MM.1S (cell line): ENCODE data around the gene THRAP3.

Source experiments
- DNase-seq: peaks from one replicate; pipeline ENCODE4 v3.0.0-alpha.2; 2015
- H2AFZ ChIP-seq: fragments of 300-600 bp; sonication (generic); 2 replicates; pipeline ENCODE4 v1.6.0; 2016; ENCODE audit warnings: antibody characterized with exemption, low read length
- H3F3A ChIP-seq: fragments of 300-600 bp; sonication (generic); 2 replicates; pipeline ENCODE4 v1.6.1; 2016; ENCODE audit warnings: mild to moderate bottlenecking, antibody characterized with exemption, low read length, moderate library complexity, mixed read lengths; ENCODE audit not compliant: insufficient read depth
- H3K27ac ChIP-seq: fragments of 300-600 bp; sonication (generic); 2 replicates; pipeline ENCODE4 v1.5.1; 2016; ENCODE audit warnings: mild to moderate bottlenecking, low read length
- H3K27me3 ChIP-seq: fragments of 300-600 bp; sonication (generic); replicated peaks from 2 replicates; pipeline ENCODE4 v1.6.0; 2016; ENCODE audit warnings: low read length; ENCODE audit not compliant: insufficient read depth
- H3K36me3 ChIP-seq: fragments of 300-600 bp; sonication (generic); replicated peaks from 2 replicates; pipeline ENCODE4 v1.6.1; 2016; ENCODE audit warnings: mild to moderate bottlenecking, low read length, mixed read lengths; ENCODE audit not compliant: insufficient read depth
- H3K4me1 ChIP-seq: fragments of 300-600 bp; sonication (generic); 2 replicates; pipeline ENCODE4 v1.6.1; 2016; ENCODE audit warnings: low read length, mixed read lengths
- H3K4me2 ChIP-seq: fragments of 300-600 bp; sonication (generic); 2 replicates; pipeline ENCODE4 v1.6.0; 2016; ENCODE audit warnings: low read depth, low read length
- H3K4me3 ChIP-seq: fragments of 300-600 bp; sonication (generic); 2 replicates; pipeline ENCODE4 v1.5.1; 2016; ENCODE audit warnings: low read length, mixed read lengths
- H3K79me2 ChIP-seq: fragments of 300-600 bp; sonication (generic); 2 replicates; pipeline ENCODE4 v1.6.1; 2016; ENCODE audit warnings: mixed run types, low read length, mixed read lengths
- H3K9ac ChIP-seq: fragments of 300-600 bp; sonication (generic); 2 replicates; pipeline ENCODE4 v1.6.1; 2016; ENCODE audit warnings: low read length, mixed read lengths
- H3K9me2 ChIP-seq: fragments of 300-600 bp; sonication (generic); replicated peaks from 2 replicates; pipeline ENCODE4 v1.6.1; 2016; ENCODE audit warnings: mild to moderate bottlenecking, low read length, mixed read lengths; ENCODE audit not compliant: insufficient read depth
- H3K9me3 ChIP-seq: fragments of 300-600 bp; sonication (generic); replicated peaks from 2 replicates; pipeline ENCODE4 v1.6.1; 2016; ENCODE audit warnings: mild to moderate bottlenecking, low read length, mixed read lengths; ENCODE audit not compliant: insufficient read depth
- H4K20me1 ChIP-seq: fragments of 300-600 bp; sonication (generic); 2 replicates; pipeline ENCODE4 v1.6.1; 2016; ENCODE audit warnings: mild to moderate bottlenecking, low read length, moderate library complexity, mixed read lengths; ENCODE audit not compliant: insufficient read depth
- EZH2 ChIP-seq: fragments of 300-600 bp; sonication (generic); optimal IDR thresholded peaks from 2 replicates; pipeline ENCODE3; 2017; ENCODE audit warnings: low read depth, mild to moderate bottlenecking, antibody characterized with exemption, low read length, mixed read lengths
- EZH2phosphoT487 ChIP-seq: fragments of 300-600 bp; sonication (generic); IDR thresholded peaks from 2 replicates; pipeline ENCODE4 v1.6.1; 2018; ENCODE audit warnings: antibody characterized with exemption, low read length
- TF ChIP-seq, protein P1 (sequence below): fragments of 300-600 bp; sonication (generic); IDR thresholded peaks from 2 replicates; pipeline ENCODE4 v1.5.1; 2016; ENCODE audit warnings: antibody characterized with exemption, low read length, mixed read lengths

The THRAP3 gene

GRCh38 chr1:36222481-36223380 is 1.5 kb upstream of the THRAP3 start:
- TF ChIP-seq EZH2phosphoT487: no peak
- TF ChIP-seq, protein P1, sequence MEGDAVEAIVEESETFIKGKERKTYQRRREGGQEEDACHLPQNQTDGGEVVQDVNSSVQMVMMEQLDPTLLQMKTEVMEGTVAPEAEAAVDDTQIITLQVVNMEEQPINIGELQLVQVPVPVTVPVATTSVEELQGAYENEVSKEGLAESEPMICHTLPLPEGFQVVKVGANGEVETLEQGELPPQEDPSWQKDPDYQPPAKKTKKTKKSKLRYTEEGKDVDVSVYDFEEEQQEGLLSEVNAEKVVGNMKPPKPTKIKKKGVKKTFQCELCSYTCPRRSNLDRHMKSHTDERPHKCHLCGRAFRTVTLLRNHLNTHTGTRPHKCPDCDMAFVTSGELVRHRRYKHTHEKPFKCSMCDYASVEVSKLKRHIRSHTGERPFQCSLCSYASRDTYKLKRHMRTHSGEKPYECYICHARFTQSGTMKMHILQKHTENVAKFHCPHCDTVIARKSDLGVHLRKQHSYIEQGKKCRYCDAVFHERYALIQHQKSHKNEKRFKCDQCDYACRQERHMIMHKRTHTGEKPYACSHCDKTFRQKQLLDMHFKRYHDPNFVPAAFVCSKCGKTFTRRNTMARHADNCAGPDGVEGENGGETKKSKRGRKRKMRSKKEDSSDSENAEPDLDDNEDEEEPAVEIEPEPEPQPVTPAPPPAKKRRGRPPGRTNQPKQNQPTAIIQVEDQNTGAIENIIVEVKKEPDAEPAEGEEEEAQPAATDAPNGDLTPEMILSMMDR: no peak
- Histone ChIP-seq H3K9me2 (no peaks in the 10 kb centered on the region), H3K27ac (peak overlapping the region; percentile 95), H3K27me3 (no peaks in the 10 kb centered on the region), H3F3A (peaks cover 25% of the 10 kb centered on the region), H3K9ac (peak overlapping the region; percentile 84), H3K36me3 (peaks cover 6% of the 10 kb centered on the region), H3K79me2 (peaks cover 33% of the 10 kb centered on the region), H3K4me3 (peak overlapping the region; percentile 73), H3K9me3 (no peaks in the 10 kb centered on the region), H3K4me1 (peaks cover 12% of the 10 kb centered on the region; the same call in 1 of the 2 replicates), H2AFZ (peak overlapping the region; percentile 83), H3K4me2 (peak overlapping the region; percentile 73), H4K20me1 (peaks cover 20% of the 10 kb centered on the region)
- peak; percentile 13 for DNase-seq

- peaks cover 40% of the 10 kb centered on the region for H3K79me2 ChIP-seq
- TF ChIP-seq EZH2 (no peak), EZH2phosphoT487 (no peak)
- TF ChIP-seq, protein P1: no peak
- DNase-seq: peak; percentile 70
- H3K27ac ChIP-seq: peak overlapping the region; percentile 95
- peak overlapping the region; percentile 83 for H2AFZ ChIP-seq
- peak overlapping the region; percentile 84 for H3K9ac ChIP-seq
- peak overlapping the region; percentile 73 for H3K4me3 ChIP-seq
- H3K9me2 ChIP-seq: no peaks in the 10 kb centered on the region
- H3F3A ChIP-seq: peaks cover 25% of the 10 kb centered on the region
- H3K9me3 ChIP-seq: no peaks in the 10 kb centered on the region
- H3K36me3 ChIP-seq: peaks cover 6% of the 10 kb centered on the region
- peak overlapping the region; percentile 73 for H3K4me2 ChIP-seq
- peaks cover 20% of the 10 kb centered on the region for H4K20me1 ChIP-seq
- peaks cover 12% of the 10 kb centered on the region; the same call in 1 of the 2 replicates for H3K4me1 ChIP-seq
- no peaks in the 10 kb centered on the region for H3K27me3 ChIP-seq
These were observed 755 bp upstream of the THRAP3 start for GRCh38 chr1:36223381-36223995.

DNA sequence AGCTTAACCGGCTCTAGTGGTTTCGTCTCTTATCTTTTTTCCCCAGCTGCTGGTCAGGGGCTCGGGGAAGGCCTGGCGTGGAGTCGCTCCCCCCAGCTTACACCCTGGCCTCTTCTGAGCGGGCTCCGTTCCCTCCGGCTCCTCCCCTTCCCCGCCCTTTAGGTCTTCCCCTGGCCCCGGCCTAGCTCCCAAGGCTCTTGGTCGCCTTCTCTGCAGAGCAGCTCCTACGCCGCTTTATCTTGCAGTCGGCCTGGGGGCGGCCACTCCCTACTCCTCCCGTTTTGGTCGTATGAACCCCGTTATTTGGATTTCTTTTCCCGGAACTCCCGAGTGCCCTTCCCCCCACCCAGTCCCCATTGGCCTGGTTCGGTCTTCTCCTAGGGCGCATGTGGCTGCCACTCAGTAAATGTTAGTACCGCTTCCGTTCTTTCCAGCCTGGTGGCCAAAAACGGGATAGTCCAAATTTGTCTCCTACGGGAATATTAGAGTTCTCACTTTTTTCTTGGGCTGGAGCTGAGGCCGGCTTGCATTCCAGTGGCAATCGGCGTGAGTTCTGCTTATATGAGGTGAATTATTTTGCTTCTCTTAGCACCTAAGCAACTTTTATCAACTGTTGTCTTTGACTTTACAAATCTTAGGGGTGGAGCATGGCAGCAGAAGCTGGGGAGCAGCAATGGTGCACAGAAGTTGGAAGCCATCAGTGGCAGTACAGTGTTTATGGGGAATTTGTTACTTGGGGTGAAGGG is 467 bp downstream of the THRAP3 start:
- Histone ChIP-seq H3K4me1 (peaks cover 12% of the 10 kb centered on the region; the same call in 1 of the 2 replicates), H3K9me3 (no peaks in the 10 kb centered on the region), H4K20me1 (peaks cover 20% of the 10 kb centered on the region), H3K9me2 (no peaks in the 10 kb centered on the region), H3K27ac (peak overlapping the region; percentile 95), H3K27me3 (no peaks in the 10 kb centered on the region), H3K4me3 (peak overlapping the region; percentile 95), H3F3A (peaks cover 25% of the 10 kb centered on the region), H3K9ac (peak overlapping the region; percentile 78), H3K36me3 (peaks cover 6% of the 10 kb centered on the region), H3K79me2 (peaks cover 53% of the 10 kb centered on the region), H3K4me2 (peak overlapping the region; percentile 95), H2AFZ (no peak overlapping the region; the same call in 1 of the 2 replicates)
- no peak for DNase-seq
- TF ChIP-seq, protein P1: peak; percentile 25
- no peak for TF ChIP-seq EZH2phosphoT487
